CD4-positive, alpha-beta memory T cell (primary cell): ENCODE data around the gene GALNTL6. TPM values are rescaled to one million over a fixed set of nuclear protein-coding genes. Genes with fewer than 3 reads are reported as not detected.

Experiments used
- CTCF ChIA-PET: fragments of 350-600 bp; sonication (Branson Sonifier 250); formaldehyde crosslinking; loops from one replicate; lab custom pipeline; 2021; ENCODE audit warnings: inconsistent platforms; ENCODE audit not compliant: partially characterized antibody; lab: Charles Lee
- POLR2A ChIA-PET: fragments of 350-600 bp; sonication (Branson Sonifier 250); formaldehyde crosslinking; loops from one replicate; lab custom pipeline; 2021; ENCODE audit not compliant: partially characterized antibody; lab: Charles Lee
- DNase-seq, 5 donors: peaks; one replicate each; pipeline versions ENCODE4 v3.0.0 to v3.0.0-alpha.2; 2020 to 2022; ENCODE audit warnings: mixed read lengths in 1 of 5
- H3K27ac ChIP-seq: one replicate; pipeline ENCODE4 v1.7.0; 2013; ENCODE audit warnings: low read depth, low read length
- H3K27me3 ChIP-seq: 2 replicates; pipeline ENCODE4 v1.7.0; 2013; ENCODE audit warnings: mild to moderate bottlenecking, low read length, moderate library complexity; ENCODE audit not compliant: insufficient read depth
- H3K36me3 ChIP-seq: 2 replicates; pipeline ENCODE4 v1.7.0; 2013; ENCODE audit warnings: mild to moderate bottlenecking, low read length, moderate library complexity; ENCODE audit not compliant: insufficient read depth
- H3K4me1 ChIP-seq: 2 replicates; pipeline ENCODE4 v1.7.0; 2013; ENCODE audit warnings: mild to moderate bottlenecking, low read length, moderate library complexity; ENCODE audit not compliant: insufficient read depth
- H3K4me3 ChIP-seq, 2 donors: one replicate each; pipeline ENCODE4 v1.7.0; 2013; ENCODE audit warnings: low read length in 2 of 2, mild to moderate bottlenecking in 1 of 2
- H3K9me3 ChIP-seq, 2 donors: one replicate each; pipeline ENCODE4 v1.7.0; 2013; ENCODE audit warnings: low read length in 2 of 2, control low read depth in 1 of 2; ENCODE audit not compliant: control insufficient read depth in 1 of 2
- H3K27ac Mint-ChIP-seq, 7 donors: one replicate each; pipeline ENCODE4 v1.8.0; 2020 to 2021; ENCODE audit warnings: mixed read lengths in 7 of 7, mild to moderate bottlenecking in 6 of 7, inconsistent platforms in 3 of 7, moderate library complexity in 3 of 7
- H3K27me3 Mint-ChIP-seq, 2 donors: one replicate each; pipeline ENCODE4 v1.8.0; 2020 to 2021; ENCODE audit warnings: mixed read lengths in 2 of 2
- H3K36me3 Mint-ChIP-seq, 2 donors: one replicate each; pipeline ENCODE4 v1.8.0; 2020 to 2021; ENCODE audit warnings: mixed read lengths in 2 of 2, inconsistent platforms in 1 of 2, mild to moderate bottlenecking in 1 of 2
- H3K4me1 Mint-ChIP-seq, 4 donors: one replicate each; pipeline ENCODE4 v1.8.0; 2020 to 2021; ENCODE audit warnings: mixed read lengths in 4 of 4, mild to moderate bottlenecking in 1 of 4
- H3K4me3 Mint-ChIP-seq, 8 donors: one replicate each; pipeline ENCODE4 v1.8.0; 2020 to 2021; ENCODE audit warnings: mixed read lengths in 8 of 8, mild to moderate bottlenecking in 7 of 8, moderate library complexity in 6 of 8, inconsistent platforms in 3 of 8
- H3K9me3 Mint-ChIP-seq, 8 donors: one replicate each; pipeline ENCODE4 v1.8.0; 2020 to 2021; ENCODE audit warnings: mixed read lengths in 8 of 8, mild to moderate bottlenecking in 5 of 8, inconsistent platforms in 3 of 8, moderate library complexity in 1 of 8
- intact Hi-C: fragments of 100-400 bp; cut with micrococcal nuclease; formaldehyde crosslinking; loops from one replicate; pipeline ENCODE4 v1.15.1; 2023
- polyA plus RNA-seq, 2 donors: library from polyadenylated mRNA; unstranded; fragments of 300-500 nt; fragmentation: Illumina TruSeq; gene quantifications; one replicate each; pipeline ENCODE4 v1.2.3, GENCODE V29; 2021
- total RNA-seq, 2 experiments: library from RNA; stranded (reverse); gene quantifications; one replicate each; pipeline ENCODE4 v1.2.3, GENCODE V29; 2021

The GALNTL6 gene
- total and polyA plus RNA-seq, 4 experiments from 2014 or later = not detected

DNA sequence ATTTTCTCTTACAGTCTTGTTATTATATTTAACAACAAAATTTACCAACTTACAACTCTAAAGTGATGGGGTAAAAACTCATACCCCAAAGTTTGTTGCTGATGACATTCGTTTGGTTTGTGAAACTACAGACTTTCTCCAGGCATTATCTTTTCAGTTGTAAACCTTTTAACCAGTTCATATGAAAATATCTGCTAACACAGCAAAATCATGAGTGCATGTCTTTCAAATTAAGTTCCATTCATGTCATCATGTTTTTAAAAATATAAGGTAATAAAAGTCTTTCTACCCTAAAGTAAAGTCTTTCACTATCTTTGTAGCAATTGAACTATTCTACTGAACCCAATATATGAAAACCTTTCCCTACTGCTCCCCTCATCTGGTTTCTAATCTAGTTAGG is 3.4 kb upstream of the GALNTL6 start:
- H3K36me3 ChIP-seq = no peaks in the 10 kb centered on the region
- H3K4me3 ChIP-seq = no peak overlapping the region
- ChIA-PET CTCF (no interaction called here), POLR2A (no interaction called here)
- peaks cover 0 to 9% (median 1%) of the 10 kb centered on the region in 4 donors for H3K4me1 Mint-ChIP-seq
- H3K9me3 Mint-ChIP-seq = peaks cover 0 to 23% (median 5%) of the 10 kb centered on the region in 8 donors
- H3K36me3 Mint-ChIP-seq = no peaks in the 10 kb centered on the region
- H3K27ac ChIP-seq = no peak overlapping the region
- H3K27me3 Mint-ChIP-seq = peaks cover 2 to 6% of the 10 kb centered on the region in 2 donors
- no peak for DNase-seq
- H3K27ac Mint-ChIP-seq = no peak overlapping the region
- intact Hi-C loops = no loop called here
- no peaks in the 10 kb centered on the region for H3K9me3 ChIP-seq
- H3K27me3 ChIP-seq = no peaks in the 10 kb centered on the region
- H3K4me3 Mint-ChIP-seq = no peak overlapping the region
- no peaks in the 10 kb centered on the region for H3K4me1 ChIP-seq

DNA sequence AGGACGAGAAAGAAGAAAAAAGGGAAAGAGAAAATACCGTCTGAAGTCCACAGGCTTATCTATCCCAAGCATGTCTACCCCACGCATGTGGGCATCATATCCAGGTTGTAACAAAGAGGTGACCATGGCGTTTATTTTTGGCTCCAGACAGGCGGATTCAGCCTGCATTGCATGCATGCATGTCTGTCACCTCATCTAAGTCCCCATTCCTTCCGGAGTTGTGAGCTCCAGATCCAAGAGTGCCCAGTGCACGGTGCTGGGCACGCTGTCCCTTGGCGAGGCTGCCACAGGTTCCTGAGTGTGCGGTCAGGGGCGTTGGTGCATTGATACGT is 905 bp upstream of the GALNTL6 start:
- Histone ChIP-seq H3K9me3 (no peaks in the 10 kb centered on the region), H3K36me3 (no peaks in the 10 kb centered on the region), H3K4me3 (no peak overlapping the region), H3K4me1 (no peaks in the 10 kb centered on the region), H3K27me3 (no peaks in the 10 kb centered on the region), H3K27ac (no peak overlapping the region)
- CTCF ChIA-PET = no interaction called here
- POLR2A ChIA-PET = no interaction called here
- Mint-ChIP-seq H3K36me3 (no peaks in the 10 kb centered on the region), H3K9me3 (peaks cover 0 to 26% (median 5%) of the 10 kb centered on the region in 8 donors), H3K27me3 (peaks cover 3 to 6% of the 10 kb centered on the region in 2 donors), H3K27ac (no peak overlapping the region), H3K4me1 (peaks cover 0 to 9% (median 1%) of the 10 kb centered on the region in 4 donors), H3K4me3 (no peak overlapping the region)
- DNase-seq = no peak
- intact Hi-C loops = no loop called here

DNA sequence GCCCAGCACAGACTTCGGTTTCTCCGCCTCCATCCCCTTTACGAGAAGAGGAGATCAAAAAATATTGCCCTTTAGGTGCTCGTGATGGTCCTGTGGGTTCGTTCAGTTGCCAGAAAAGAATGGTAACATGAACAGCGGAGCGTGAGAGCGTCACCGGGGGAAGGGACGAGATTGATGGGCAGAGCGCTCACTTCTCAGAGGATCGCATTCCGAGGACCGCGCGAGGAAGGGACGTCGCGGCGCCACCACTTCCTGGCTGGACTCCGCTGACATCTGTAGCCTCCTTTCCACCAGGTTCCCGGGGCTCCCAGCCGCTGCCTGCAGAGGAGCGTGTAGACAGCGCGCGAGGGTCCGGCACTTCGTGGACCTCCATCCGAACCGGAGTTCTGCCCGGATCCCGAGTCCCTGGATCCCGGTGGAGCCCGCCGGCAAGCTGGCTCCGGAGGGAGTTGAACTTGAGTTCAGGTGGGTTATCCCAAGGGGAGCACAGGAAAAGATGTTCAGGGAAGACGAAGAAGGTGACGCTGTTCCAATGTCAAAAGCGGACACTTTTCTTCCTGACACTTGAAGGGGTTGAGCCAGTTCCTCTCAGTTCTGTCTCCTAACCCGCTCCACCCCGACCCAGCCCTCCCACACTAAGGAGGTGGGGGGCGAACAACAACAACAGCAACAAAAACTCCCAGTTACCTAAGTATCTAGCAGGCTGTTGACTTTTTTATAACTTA is 484 bp downstream of the GALNTL6 start:
- H3K9me3 ChIP-seq = no peaks in the 10 kb centered on the region
- Mint-ChIP-seq H3K4me1 (peaks cover 0 to 9% (median 1%) of the 10 kb centered on the region in 4 donors), H3K27ac (no peak overlapping the region), H3K36me3 (no peaks in the 10 kb centered on the region), H3K27me3 (peaks cover 3 to 6% of the 10 kb centered on the region in 2 donors), H3K9me3 (peaks cover 0 to 26% (median 5%) of the 10 kb centered on the region in 8 donors), H3K4me3 (no peak overlapping the region)
- no peaks in the 10 kb centered on the region for H3K36me3 ChIP-seq
- ChIA-PET POLR2A (no interaction called here), CTCF (no interaction called here)
- no peak for DNase-seq
- no peak overlapping the region for H3K4me3 ChIP-seq
- no peaks in the 10 kb centered on the region for H3K27me3 ChIP-seq
- H3K4me1 ChIP-seq = no peaks in the 10 kb centered on the region
- intact Hi-C loops = no loop called here
- no peak overlapping the region for H3K27ac ChIP-seq

DNA sequence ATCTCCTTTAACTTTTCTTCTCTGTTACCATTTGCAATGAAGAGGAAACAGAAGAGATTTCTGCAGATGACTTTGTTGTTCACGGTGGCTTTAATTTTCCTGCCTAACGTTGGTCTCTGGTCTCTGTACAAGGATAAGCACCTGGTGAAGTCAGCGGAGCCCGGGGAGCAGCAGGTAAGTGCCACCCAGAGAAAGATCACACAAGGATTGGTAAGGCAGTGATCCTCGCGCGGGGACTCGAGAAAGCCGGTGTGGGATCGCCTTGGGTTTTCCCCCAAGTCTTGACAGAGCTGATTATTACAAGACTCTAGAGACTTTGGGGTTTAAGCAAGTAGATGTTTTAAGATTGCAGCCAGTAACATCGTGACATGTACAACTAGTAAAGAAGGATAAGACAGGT is 1.3 kb downstream of the GALNTL6 start:
- intact Hi-C loops = no loop called here
- Histone ChIP-seq H3K4me3 (no peak overlapping the region), H3K9me3 (no peaks in the 10 kb centered on the region), H3K4me1 (no peaks in the 10 kb centered on the region), H3K27me3 (no peaks in the 10 kb centered on the region), H3K27ac (no peak overlapping the region), H3K36me3 (no peaks in the 10 kb centered on the region)
- H3K4me3 Mint-ChIP-seq = no peak overlapping the region
- no peak for DNase-seq
- CTCF ChIA-PET = no interaction called here
- no peak overlapping the region for H3K27ac Mint-ChIP-seq
- no peaks in the 10 kb centered on the region for H3K36me3 Mint-ChIP-seq
- peaks cover 0 to 26% (median 5%) of the 10 kb centered on the region in 8 donors for H3K9me3 Mint-ChIP-seq
- POLR2A ChIA-PET = no interaction called here
- H3K27me3 Mint-ChIP-seq = peaks cover 3 to 6% of the 10 kb centered on the region in 2 donors
- H3K4me1 Mint-ChIP-seq = peaks cover 0 to 9% (median 1%) of the 10 kb centered on the region in 4 donors

DNA sequence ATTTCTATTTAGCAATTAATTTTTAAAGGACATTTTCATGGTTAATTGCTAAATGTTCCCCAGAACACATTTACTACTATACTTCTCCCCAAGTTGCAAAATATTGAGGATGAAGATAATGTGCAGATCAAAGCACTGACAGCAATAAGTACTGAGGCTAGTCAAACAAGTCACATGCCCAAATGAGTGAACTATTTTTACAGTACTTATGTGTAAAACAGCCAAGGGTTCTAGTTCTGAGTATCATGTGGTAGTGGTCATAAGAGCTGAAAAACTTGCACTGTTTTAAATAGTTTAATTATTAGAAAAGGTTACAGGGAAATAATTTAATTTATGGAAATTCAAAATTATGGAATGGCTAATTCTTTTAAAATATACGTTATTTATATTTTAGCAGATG is 3.8 kb downstream of the GALNTL6 start:
- Histone ChIP-seq H3K4me3 (no peak overlapping the region), H3K9me3 (no peaks in the 10 kb centered on the region), H3K27ac (no peak overlapping the region), H3K36me3 (no peaks in the 10 kb centered on the region), H3K27me3 (no peaks in the 10 kb centered on the region), H3K4me1 (no peaks in the 10 kb centered on the region)
- H3K27me3 Mint-ChIP-seq = peaks cover 3 to 5% of the 10 kb centered on the region in 2 donors
- POLR2A ChIA-PET = no interaction called here
- peaks cover 0 to 18% (median 4%) of the 10 kb centered on the region in 8 donors for H3K9me3 Mint-ChIP-seq
- H3K36me3 Mint-ChIP-seq = no peaks in the 10 kb centered on the region
- CTCF ChIA-PET = no interaction called here
- no peak for DNase-seq
- no peak overlapping the region for H3K4me3 Mint-ChIP-seq
- intact Hi-C loops = no loop called here
- H3K27ac Mint-ChIP-seq = no peak overlapping the region
- H3K4me1 Mint-ChIP-seq = peaks cover 0 to 9% (median 1%) of the 10 kb centered on the region in 4 donors

DNA sequence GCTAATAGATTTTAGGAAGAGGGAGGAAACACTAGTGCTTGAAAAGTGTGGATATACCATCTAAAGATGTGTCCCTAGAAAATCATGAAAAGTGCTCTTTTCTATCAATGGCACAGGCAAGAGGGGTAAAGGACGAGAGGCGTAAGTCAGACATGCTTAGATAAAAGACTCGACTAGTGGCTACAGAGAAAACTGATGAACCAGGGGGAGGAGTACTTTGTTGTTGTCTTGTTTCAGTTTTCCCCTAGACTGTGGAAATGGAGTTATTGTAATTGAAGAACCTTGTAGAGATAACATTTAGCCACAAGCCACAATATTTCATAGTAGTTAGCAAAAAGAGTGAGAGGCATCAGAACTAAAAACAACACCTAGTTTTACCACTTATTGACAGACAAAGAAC is 21.4 kb downstream of the GALNTL6 start:
- H3K36me3 Mint-ChIP-seq = no peaks in the 10 kb centered on the region
- no peak for DNase-seq
- CTCF ChIA-PET = no interaction called here
- H3K4me1 Mint-ChIP-seq = no peaks in the 10 kb centered on the region
- peaks cover 0 to 9% (median 6%) of the 10 kb centered on the region in 8 donors for H3K9me3 Mint-ChIP-seq
- Histone ChIP-seq H3K27me3 (no peaks in the 10 kb centered on the region), H3K4me3 (no peak overlapping the region), H3K27ac (no peak overlapping the region), H3K4me1 (no peaks in the 10 kb centered on the region), H3K9me3 (no peaks in the 10 kb centered on the region), H3K36me3 (no peaks in the 10 kb centered on the region)
- POLR2A ChIA-PET = no interaction called here
- H3K27ac Mint-ChIP-seq = no peak overlapping the region
- H3K4me3 Mint-ChIP-seq = no peak overlapping the region
- intact Hi-C loops = no loop called here
- H3K27me3 Mint-ChIP-seq = no peaks in the 10 kb centered on the region

DNA sequence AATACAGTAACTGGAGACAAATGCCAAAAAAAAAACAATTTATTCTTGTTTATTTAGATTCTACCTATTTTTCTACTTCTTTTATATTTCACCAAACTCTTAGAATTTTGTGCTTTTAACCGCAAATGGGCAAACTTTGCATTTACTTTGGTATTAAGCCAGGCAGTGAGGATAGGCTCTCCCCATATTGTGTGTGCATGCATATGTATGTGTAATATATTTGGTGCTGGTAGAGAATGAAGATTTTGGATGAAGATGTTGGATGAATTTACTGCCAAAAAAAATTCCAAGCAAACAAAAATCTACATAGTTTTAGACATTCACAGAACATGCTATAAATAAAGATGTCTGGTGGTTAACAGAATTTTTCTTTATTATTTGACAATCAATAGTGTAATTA is 30.3 kb downstream of the GALNTL6 start:
- ChIA-PET CTCF (no interaction called here), POLR2A (no interaction called here)
- H3K36me3 Mint-ChIP-seq = no peaks in the 10 kb centered on the region

More for the DNA sequence above, 30.3 kb downstream of the GALNTL6 start:
- intact Hi-C loops = no loop called here
- Mint-ChIP-seq H3K9me3 (peaks cover 0 to 7% (median 3%) of the 10 kb centered on the region in 8 donors), H3K27me3 (no peaks in the 10 kb centered on the region), H3K27ac (no peak overlapping the region), H3K4me1 (no peaks in the 10 kb centered on the region), H3K4me3 (no peak overlapping the region)
- no peaks in the 10 kb centered on the region for H3K9me3 ChIP-seq
- H3K27me3 ChIP-seq = no peaks in the 10 kb centered on the region
- no peak for DNase-seq
- H3K27ac ChIP-seq = no peak overlapping the region
- no peaks in the 10 kb centered on the region for H3K36me3 ChIP-seq
- H3K4me3 ChIP-seq = no peak overlapping the region
- H3K4me1 ChIP-seq = no peaks in the 10 kb centered on the region
